ENCODE measurements around the gene EME1.

GRCh38 chr17:50406578-50406977 is 33.5 kb downstream of the EME1 start:
- TF ChIP-seq CTCF (IDR thresholded peaks at IDR 0.05) (no peak), POLR2A (IDR thresholded peaks at IDR 0.05) (no peak)

Measured in uterus (tissue), 2 donors.